T47D (cell line): Measurements from ENCODE around the gene GID8.
A peak's percentile ranks its signal among the peaks of the same experiment; 100 is the strongest.

Experiments used
- DNase-seq, 2 experiments: peaks; one replicate each; pipeline versions ENCODE4 v3.0.0 to v3.0.0-alpha.2; 2011 to 2012; ENCODE audit warnings: low read depth in 1 of 2, low spot score in 1 of 2
- JUND ChIP-seq: IDR thresholded peaks from 2 replicates; pipeline ENCODE4 v1.6.1; 2012; ENCODE audit warnings: low read depth
- in situ Hi-C: cut with HindIII; loops from 2 replicates; pipeline ENCODE4 v1.10.0; 2016; ENCODE audit warnings: low sequenced_read_pairs, low pct_unique_long_range_greater_than_20kb

GID8 gene

DNA sequence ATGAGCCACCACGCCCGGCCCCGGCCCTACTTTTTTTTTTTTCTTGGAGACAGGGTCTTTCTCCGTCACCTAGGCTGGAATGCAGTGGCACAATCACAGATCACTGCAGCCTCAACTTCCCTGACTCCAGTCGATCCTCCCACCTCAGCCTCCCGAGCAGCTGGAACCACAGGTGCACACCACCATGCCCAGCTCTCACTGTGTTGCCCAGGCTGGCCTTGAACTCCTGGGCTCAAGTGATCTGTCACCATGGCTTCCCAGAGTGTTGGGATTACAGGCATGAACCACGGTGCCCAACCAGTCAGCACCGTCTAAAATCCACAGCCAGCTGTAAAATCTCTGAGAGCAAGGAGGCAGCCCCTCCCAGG lies 32.0 kb downstream of the GID8 start:
- in situ Hi-C loops, result no loop called here
- no peak for DNase-seq
- TF ChIP-seq JUND, result no peak

DNA sequence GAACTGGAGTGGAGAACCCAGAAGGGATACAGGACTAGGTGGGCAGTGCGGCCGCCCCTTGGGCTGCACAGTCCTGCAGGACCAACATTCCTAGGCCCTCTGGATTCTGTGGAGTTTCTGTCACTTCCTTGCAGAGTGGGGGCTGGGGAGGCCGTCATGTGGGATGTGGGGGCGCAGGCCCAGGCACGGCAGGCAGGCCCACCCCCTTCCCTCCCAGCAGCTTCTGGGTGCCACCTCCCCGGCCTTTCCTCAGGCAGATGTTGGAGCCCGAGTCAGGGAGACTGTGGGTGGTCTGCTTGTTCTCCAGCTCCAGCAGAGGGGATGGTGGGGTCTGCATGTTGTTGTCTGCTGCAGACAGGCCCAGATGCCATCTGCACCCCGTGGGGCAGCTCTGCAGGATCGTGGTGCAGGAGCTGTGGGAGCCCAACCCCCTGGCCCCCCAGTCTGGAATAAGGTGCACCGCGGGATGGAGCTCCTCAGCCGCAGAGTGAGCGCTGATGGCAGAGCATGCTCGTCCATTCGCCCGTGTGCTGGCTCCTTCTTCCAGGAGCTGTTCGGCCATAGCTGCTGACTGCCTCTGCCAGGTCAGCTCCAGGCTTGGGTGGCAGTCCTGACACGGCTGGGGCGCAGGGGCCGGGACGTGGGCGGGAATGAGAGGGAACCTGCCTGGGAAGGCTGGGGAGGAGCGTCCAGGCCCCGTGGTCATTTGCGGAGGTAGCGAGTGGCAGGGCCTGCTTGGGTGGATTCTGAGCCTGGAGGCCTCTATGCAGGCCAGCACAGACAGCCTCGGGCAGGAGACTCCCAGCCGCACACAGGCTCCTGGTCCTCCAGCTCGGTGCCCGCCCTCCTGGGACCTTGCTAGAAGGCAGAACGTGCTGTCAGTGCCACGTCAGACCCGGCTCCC lies 32.6 kb downstream of the GID8 start:
- peak; percentile 71 to 85 for DNase-seq
- in situ Hi-C loops, result no loop called here
- no peak for TF ChIP-seq JUND

DNA sequence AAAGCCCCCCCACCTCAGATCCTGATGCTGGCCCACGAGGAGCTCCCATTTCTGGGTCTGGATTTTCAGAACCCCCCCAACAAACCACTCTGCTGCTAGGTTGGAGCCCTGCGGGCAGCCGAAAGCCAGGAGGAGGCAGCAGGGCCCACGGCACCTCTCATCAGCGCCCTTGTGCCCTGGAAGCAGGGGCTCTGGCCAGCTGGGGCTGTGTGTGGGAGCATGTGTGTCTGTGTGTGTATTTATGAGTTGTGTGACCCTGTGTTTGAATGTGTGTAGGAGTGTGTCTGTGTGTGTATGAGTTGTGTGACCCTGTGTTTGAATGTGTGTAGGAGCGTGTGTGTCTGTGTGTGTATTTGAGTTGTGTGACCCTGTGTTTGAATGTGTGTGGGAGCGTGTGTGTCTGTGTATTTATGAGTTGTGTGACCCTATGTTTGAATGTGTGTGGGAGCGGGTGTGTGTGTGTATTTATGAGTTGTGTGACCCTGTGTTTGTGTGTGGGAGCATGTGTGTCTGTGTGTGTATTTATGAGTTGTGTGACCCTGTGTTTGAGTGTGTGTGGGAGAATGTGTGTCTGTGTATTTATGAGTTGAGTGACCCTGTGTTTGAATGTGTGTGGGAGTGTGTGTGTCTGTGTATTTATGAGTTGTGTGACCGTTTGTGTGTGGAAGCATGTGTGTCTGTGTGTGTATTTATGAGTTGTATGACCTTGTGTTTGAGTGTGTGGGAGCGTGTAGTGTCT lies 33.4 kb downstream of the GID8 start:
- in situ Hi-C loops, result no loop called here
- TF ChIP-seq JUND, result no peak
- DNase-seq, result no peak

DNA sequence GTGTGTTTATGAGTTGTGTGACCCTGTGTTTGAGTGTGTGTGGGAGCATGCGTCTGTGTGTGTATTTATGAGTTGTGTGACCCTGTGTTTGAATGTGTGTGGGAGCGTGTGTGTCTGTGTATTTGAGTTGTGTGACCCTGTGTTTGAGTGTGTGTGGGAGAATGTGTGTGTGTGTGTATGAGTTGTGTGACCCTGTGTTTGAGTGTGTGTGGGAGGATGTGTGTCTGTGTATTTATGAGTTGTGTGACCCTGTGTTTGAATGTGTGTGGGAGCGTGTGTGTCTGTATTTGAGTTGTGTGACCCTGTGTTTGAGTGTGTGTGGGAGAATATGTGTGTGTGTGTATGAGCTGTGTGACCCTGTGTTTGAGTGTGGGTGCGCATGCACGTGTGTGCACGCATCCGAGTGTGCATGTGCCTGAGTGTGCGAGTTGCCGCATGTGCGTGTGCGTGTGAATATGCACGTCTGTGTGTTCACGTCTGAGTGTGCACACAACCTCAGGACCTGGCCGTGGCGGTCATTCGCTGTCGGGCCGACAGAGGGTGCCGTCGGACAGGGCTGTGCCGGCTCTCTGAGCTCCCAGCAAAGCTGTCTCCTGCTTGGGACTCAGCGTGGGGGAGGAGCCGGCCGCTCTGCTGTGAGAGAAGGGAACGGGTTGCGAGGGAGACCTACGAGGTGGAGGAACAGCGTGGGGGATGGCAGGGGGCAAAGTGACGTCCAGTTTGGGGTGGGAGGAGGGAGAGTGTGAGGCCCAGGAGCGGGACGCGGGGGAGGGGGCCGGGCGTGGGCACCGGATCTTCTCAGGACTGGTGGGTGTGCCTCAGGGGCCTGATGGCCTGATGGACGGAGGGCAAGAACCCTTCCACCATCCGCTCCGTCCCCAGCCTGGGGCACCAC lies 34.2 kb downstream of the GID8 start:
- TF ChIP-seq JUND, result no peak
- in situ Hi-C loops, result no loop called here
- peak; percentile 88 to 99 for DNase-seq

DNA sequence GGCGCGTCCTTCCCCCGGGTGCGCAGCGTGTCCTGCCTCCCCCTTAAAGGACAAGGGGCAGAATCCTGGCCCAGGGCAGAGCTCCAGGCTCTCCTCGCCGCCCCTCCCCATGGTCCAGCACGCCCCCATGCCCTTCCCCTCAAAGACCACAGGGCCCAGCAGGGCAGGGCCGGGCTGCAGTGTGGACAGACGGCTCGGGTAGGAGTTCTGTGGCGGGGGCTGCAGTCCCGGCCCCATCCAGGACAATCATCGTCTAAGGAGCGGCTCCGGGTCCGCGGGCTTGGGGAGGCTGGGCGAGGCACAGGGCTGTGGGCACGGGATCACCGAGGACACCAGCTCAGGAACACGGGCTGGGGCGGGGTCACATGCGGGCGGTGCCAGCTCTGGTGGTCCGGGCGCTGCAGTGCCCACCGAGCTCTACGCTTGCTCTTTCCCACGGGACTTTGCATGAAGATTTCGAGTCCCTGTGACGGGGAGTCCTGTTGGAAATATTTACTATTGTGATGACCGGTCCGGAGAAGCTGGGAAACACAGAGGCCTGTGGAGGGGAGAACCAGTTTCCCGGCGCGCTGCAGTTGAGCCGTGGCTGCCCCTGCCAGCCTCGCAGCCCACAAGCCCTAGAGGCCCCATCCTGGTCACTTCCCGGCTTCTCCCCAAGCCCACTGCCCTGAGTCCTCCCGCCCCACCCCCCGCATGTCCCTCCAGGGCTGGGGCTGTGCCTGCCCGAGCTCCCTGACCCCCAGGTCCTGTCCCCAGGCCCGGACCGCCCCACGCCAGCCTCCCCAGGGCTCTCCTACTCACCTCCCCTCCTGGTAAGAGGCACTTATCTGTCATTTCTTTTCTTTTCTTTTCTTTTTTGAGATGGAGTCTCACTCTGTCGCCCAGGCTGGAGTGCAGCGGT lies 35.1 kb downstream of the GID8 start:
- no peak for TF ChIP-seq JUND
- in situ Hi-C loops, result no loop called here
- DNase-seq, result no peak

DNA sequence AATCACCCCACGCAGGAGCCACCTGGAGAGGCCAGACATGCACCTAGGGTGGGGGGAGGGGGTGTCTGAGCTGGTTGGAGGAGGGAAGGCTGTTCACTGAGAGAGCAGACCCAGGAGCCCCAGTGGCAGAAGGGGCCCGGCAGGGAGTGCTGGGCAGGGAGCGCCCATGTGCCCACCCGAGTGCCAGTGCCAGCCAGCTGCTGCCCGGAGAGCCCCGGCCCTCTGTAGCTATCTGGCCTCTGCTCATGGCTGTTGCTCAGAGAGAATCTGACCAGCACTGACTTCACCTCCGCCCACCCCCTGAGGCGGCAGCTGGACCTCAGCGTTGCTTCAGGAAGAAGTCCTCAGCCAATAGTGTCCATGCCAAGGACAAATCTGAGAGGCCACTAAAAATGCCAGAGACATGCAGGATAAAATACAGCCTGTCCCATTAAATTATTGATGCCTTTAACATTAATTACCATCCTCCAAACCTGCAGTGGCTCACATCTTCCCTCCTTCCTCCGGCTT lies 37.4 kb downstream of the GID8 start:
- no peak for DNase-seq
- no peak for TF ChIP-seq JUND
- in situ Hi-C loops, result no loop called here

DNA sequence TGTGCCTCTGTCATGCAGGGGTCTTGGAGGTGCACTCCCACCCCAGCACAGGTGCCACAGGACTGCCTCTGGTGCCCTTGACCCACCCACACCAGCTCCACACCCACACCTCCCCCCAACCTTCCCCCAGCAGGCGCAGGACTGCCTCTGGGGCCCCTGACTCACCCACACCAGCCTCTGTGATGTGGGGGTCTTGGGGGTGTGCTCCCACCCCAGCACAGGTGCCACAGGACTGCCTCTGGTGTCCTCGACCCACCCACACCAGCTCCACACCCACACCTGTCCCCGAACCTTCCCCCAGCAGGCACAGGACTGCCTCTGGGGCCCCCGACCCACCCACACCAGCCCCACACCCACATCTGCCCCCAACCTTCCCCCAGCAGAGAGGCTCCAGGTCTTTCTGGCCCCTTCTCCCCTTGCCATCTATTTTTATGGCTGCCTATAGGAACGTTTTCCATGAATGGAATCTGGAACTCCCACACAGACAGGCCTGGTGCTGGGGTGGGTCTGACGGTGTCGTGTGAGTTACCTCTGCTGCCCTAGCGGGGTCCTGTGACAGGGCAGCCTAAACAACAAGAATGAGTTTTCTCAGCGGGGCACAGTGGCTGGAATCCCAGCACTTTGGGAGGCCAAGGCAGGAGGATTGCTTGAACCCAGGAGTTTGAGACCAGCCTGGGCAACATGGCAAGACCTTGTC lies 38.0 kb downstream of the GID8 start:
- in situ Hi-C loops, result no loop called here
- TF ChIP-seq JUND, result no peak
- DNase-seq, result no peak

DNA sequence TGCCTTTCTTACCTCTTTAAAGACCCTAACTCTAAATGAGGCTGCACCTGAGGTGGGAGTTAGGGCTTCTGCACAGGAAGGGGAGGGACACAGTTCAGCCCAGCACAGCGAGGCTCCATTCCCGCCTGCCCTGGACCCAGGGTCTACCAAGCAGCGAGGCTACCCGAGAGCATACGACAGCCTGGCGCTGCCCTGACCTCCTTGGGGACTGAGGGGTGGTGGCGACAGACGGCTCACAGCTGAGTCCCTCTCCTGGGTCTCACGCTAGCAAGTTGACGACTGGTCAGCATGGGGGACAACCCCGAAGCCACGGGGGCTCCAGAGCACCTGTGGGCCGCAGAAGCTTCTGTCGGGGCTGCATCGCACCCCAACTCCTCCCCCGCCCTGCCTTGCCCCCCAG lies 38.9 kb downstream of the GID8 start:
- no peak for DNase-seq
- TF ChIP-seq JUND, result no peak
- in situ Hi-C loops, result no loop called here

DNA sequence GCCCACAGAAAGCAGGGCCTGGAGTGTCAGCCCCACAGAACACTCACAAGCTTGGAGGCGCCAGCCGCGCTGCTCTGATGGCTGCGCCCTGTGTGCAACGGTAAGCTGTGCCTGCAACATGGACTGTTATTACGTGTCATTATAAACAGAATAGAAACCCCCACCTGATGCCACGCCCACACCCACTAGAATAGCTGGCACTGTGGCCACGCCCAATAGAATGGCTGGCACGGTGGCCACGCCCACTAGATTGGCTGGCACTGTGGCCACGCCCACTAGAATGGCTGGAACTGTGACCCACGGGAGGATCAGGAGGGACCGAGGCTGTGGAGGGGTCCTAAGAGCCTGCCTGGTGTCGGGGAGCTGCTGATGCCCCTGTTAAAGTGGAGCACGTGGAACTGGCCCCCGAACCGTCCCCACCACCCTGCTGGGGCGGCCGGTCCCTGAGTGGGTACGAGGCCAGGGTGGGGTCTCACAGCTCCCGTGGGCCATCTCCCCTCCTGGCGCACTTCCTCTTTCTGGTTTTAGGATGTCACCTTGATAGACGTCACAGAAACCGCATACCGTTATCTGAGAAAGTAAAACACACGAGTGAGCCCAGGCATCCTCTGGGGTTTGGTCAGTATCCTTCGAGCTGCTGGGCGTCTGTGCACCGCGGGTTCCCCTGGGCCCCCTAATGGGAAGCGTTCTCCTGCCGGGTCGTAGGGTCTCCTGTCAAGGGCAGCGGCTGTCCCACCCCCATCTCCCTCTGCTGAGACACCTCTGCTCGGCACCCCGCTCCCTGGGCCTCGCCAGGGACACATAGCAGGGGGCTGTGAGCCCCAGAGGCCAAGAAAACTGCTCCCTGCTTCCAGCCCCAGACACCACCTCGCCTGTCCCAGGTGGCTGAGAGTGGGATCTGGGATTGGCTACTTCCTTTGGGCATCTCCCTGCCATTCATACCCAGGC lies 39.9 kb downstream of the GID8 start:
- in situ Hi-C loops, result no loop called here
- DNase-seq, result peak in 1 of 2 experiments; percentile 89
- TF ChIP-seq JUND, result no peak

DNA sequence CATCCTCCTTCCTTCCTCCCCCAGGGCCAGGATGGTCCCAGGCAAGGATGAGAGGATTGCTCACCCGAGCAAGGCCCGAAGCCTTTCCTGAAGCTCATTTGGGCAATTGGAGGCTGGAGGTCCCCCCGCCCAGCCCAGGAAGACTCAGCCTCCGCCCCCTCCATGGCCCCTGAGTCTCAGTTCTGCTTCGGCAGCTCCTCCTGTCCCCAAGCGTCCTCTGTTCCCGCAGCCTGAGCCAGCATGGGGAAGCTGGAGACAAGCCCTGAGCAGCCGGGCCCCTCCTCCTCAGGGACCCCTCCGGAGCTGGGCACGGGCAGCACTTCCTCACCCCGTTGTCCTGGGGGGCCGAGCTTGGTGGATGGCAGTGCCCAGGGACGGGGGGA lies 40.6 kb downstream of the GID8 start:
- TF ChIP-seq JUND, result no peak
- no peak for DNase-seq
- in situ Hi-C loops, result no loop called here
